GM23248 (cell line): Measurements from ENCODE around the gene SPPL3.

Experiments
- EZH2 ChIP-seq: fragments of 200-600 bp; sonication (generic); IDR thresholded peaks from 2 replicates; pipeline ENCODE4 v1.6.1; 2018; ENCODE audit warnings: antibody characterized with exemption, mild to moderate bottlenecking; ENCODE audit not compliant: insufficient read depth, poor library complexity, severe bottlenecking
- EZH2phosphoT487 ChIP-seq: fragments of 200-600 bp; sonication (generic); IDR thresholded peaks from 2 replicates; pipeline ENCODE4 v1.6.1; 2018; ENCODE audit warnings: antibody characterized with exemption, moderate library complexity, mild to moderate bottlenecking, low read depth; ENCODE audit not compliant: insufficient read depth

DNA sequence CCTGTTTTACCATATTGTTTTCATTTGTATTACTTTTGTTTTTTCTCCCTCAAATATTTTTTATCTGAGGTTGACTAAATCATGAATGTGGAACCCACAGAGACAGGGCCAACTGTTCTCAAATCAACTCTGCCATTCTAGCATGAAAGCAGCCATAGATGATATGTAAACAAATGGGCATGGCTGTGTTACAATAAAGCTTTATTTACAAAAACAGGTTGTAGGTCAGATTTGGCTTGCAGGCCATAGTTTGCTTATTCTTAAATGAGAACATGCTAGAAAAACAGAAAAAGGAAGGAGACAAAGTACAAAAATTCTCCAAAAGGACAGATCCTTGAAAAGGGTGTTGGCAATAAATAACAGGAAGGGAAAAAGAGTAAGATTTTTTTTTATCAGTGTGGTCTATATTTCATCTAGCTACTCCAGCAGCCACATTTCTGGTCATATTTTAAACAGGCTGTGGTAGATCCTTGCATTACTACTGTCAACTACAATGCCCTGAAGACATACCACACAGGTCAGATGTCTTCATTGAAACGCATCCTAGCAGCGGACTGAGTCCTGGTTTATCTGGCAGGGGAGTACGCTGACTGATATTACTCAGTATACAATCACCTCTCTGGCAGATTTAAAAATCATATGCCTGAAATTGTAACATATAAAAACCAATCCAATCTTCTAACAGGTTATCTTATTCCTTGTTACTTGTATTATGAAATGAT lies 42.9 kb downstream of the SPPL3 start:
- TF ChIP-seq EZH2 (no peak), EZH2phosphoT487 (no peak)
